GM06990 (cell line): ENCODE results near the gene RTP5.

ENCODE experiments used
- DNase-seq: peaks from one replicate; pipeline ENCODE4 v3.0.0-alpha.2; 2011; ENCODE audit not compliant: insufficient read length; ENCODE audit errors: extremely low read depth
- H3K27me3 ChIP-seq: replicated peaks from 2 replicates; pipeline ENCODE4 v1.6.0; 2011; ENCODE audit warnings: low read length; ENCODE audit not compliant: control insufficient read depth, insufficient read depth
- H3K36me3 ChIP-seq: 2 replicates; pipeline ENCODE4 v1.5.1; 2011; ENCODE audit warnings: low read length; ENCODE audit not compliant: control insufficient read depth, insufficient read depth
- H3K4me3 ChIP-seq: replicated peaks from 2 replicates; pipeline ENCODE4 v1.5.1; 2011; ENCODE audit warnings: low read depth, mild to moderate bottlenecking, control low read depth, low read length
- CTCF ChIP-seq: IDR thresholded peaks from 2 replicates; pipeline ENCODE4 v1.5.1; 2011; ENCODE audit warnings: low read length, control low read depth, mild to moderate bottlenecking, inconsistent platforms; ENCODE audit not compliant: insufficient read depth, poor library complexity, severe bottlenecking

Gene RTP5

GRCh38 chr2:241870081-241870541 lies 582 bp downstream of the RTP5 start:
- no peak overlapping the region for H3K4me3 ChIP-seq
- H3K27me3 ChIP-seq, result peaks cover 5% of the 10 kb centered on the region
- DNase-seq, result no peak
- no peaks in the 10 kb centered on the region for H3K36me3 ChIP-seq
- TF ChIP-seq CTCF, result no peak

- H3K27me3 ChIP-seq, result peaks cover 1% of the 10 kb centered on the region; the same call in 1 of the 2 replicates
- TF ChIP-seq CTCF, result no peak
- no peak overlapping the region for H3K4me3 ChIP-seq
- H3K36me3 ChIP-seq, result no peaks in the 10 kb centered on the region
- DNase-seq, result no peak
Observed at GRCh38 chr2:241870611-241871537, 1.3 kb downstream of the RTP5 start.

GRCh38 chr2:241871538-241872312 lies 2.2 kb downstream of the RTP5 start:
- Histone ChIP-seq H3K4me3 (no peak overlapping the region), H3K27me3 (peaks cover 1% of the 10 kb centered on the region; the same call in 1 of the 2 replicates), H3K36me3 (no peaks in the 10 kb centered on the region)
- DNase-seq, result no peak
- TF ChIP-seq CTCF, result no peak

GRCh38 chr2:241872313-241872642 lies 2.7 kb downstream of the RTP5 start:
- DNase-seq, result no peak
- peaks cover 1% of the 10 kb centered on the region; the same call in 1 of the 2 replicates for H3K27me3 ChIP-seq
- no peak for TF ChIP-seq CTCF
- H3K4me3 ChIP-seq, result no peak overlapping the region
- no peaks in the 10 kb centered on the region for H3K36me3 ChIP-seq

- Histone ChIP-seq H3K4me3 (no peak overlapping the region), H3K36me3 (no peaks in the 10 kb centered on the region), H3K27me3 (no peaks in the 10 kb centered on the region)
- no peak for TF ChIP-seq CTCF
- no peak for DNase-seq
Observed at GRCh38 chr2:241873081-241873802, 3.7 kb downstream of the RTP5 start.
